Measurements from ENCODE around the gene PLK3. TPM values are rescaled to one million over a fixed set of nuclear protein-coding genes. Genes with fewer than 3 reads are reported as not detected.
"Not testable (repeated sequence)": the region's sequence is repeated elsewhere in the genome, so short reads cannot be mapped to it uniquely, and the experiment has no call there.

PLK3 gene
- total RNA-seq, 2 donors from 2014 or later, result 20.8 to 29.7 TPM

GRCh38 chr1:44831516-44831915 lies 31.3 kb downstream of the PLK3 start:
- Histone ChIP-seq H3K36me3 (replicated peaks in 1 of 2; ENCODE audit: insufficient read depth in 1 of 2, low read depth in 2 of 2) (no peaks in the 10 kb centered on the region), H3K27me3 (no peaks in the 10 kb centered on the region), H3K4me3 (no peak overlapping the region), H3K9me3 (no peaks in the 10 kb centered on the region), H3K27ac (no peak overlapping the region), H3K4me1 (no peaks in the 10 kb centered on the region)
- intact Hi-C loops (cut with DNase I), result no loop called here
- TF ChIP-seq POLR2A (IDR thresholded peaks at IDR 0.05), result no peak
- TF ChIP-seq, protein P1, sequence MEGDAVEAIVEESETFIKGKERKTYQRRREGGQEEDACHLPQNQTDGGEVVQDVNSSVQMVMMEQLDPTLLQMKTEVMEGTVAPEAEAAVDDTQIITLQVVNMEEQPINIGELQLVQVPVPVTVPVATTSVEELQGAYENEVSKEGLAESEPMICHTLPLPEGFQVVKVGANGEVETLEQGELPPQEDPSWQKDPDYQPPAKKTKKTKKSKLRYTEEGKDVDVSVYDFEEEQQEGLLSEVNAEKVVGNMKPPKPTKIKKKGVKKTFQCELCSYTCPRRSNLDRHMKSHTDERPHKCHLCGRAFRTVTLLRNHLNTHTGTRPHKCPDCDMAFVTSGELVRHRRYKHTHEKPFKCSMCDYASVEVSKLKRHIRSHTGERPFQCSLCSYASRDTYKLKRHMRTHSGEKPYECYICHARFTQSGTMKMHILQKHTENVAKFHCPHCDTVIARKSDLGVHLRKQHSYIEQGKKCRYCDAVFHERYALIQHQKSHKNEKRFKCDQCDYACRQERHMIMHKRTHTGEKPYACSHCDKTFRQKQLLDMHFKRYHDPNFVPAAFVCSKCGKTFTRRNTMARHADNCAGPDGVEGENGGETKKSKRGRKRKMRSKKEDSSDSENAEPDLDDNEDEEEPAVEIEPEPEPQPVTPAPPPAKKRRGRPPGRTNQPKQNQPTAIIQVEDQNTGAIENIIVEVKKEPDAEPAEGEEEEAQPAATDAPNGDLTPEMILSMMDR (IDR thresholded peaks at IDR 0.05), result no peak
- no peak for DNase-seq
- 39 to 43% methylated on average over 9 of the region's 9 CpGs for WGBS, 2 donors
- no peak for ATAC-seq

DNA sequence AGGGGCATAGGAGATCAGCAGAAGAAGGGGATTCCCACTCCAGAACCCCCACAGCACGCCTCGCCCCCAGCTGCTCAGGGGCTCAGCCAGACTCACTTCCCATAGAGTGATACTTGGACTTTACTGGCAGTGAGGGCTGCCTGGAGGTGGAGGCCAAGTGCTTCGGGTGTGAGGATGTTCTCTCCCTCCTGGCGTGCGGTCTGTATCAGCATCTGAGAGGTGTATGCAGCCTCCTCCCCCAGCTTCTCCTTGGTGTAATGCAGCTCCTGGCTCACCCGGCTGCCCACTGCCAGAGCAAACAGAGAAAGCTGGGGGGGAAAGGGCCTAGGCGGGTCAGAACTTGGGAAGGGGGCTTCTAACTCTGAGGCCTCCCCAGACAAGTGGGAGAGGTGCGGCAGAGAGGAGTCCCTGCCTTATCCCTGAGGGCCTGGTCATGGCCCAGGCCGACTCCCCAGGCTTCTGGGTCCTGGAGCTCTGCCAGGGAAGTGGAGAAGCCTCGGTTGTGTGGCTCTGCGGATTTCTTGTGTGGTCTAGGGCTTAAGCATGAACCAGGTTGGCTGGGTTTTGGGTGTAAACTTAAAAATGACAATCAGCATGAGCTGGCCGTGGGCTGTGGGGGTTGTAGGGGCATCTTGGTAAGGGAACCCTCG lies 32.0 kb downstream of the PLK3 start:
- no peak for DNase-seq
- Histone ChIP-seq H3K9me3 (no peaks in the 10 kb centered on the region), H3K27me3 (no peaks in the 10 kb centered on the region), H3K4me1 (no peaks in the 10 kb centered on the region), H3K4me3 (no peak overlapping the region), H3K27ac (no peak overlapping the region), H3K36me3 (replicated peaks in 1 of 2; ENCODE audit: insufficient read depth in 1 of 2, low read depth in 2 of 2) (no peaks in the 10 kb centered on the region)
- TF ChIP-seq, protein P1 (IDR thresholded peaks at IDR 0.05), result no peak
- no peak for TF ChIP-seq POLR2A (IDR thresholded peaks at IDR 0.05)
- intact Hi-C loops (cut with DNase I), result no loop called here
- ATAC-seq, result no peak
- WGBS, 2 donors, result 71% methylated on average over 5 to 13 of the region's 13 CpGs

DNA sequence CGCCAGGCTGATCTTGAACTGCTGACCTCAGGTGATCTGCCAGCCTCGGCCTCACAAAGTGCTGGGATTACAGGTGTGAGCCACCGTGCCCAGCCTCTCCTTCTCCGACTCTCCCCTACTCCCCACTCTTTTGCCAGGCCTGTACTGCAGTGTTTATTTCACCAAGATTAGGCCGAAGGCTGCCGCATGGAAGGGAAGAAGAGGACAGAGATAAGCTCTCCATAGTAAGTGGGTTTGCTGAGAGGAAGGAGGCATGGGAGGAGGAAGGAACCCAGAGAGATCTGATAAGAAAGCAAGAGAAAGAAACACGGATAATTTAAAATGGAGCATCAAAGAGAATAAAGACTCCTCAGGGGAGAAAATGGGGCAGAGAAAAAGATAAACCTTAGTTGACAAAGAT lies 34.2 kb downstream of the PLK3 start:
- 48 to 49% methylated on average over 7 of the region's 7 CpGs for WGBS, 2 donors
- intact Hi-C loops (cut with DNase I), result no loop called here
- DNase-seq, result no peak
- no peak overlapping the region for H3K27ac ChIP-seq
- H3K4me3 ChIP-seq, result no peak overlapping the region
- H3K27me3 ChIP-seq, result no peaks in the 10 kb centered on the region
- TF ChIP-seq, protein P1 (IDR thresholded peaks at IDR 0.05), result no peak
- no peak for TF ChIP-seq POLR2A (IDR thresholded peaks at IDR 0.05)
- H3K9me3 ChIP-seq, result no peaks in the 10 kb centered on the region
- no peaks in the 10 kb centered on the region for H3K36me3 ChIP-seq (replicated peaks in 1 of 2; ENCODE audit: insufficient read depth in 1 of 2, low read depth in 2 of 2)
- no peak for ATAC-seq
- no peaks in the 10 kb centered on the region for H3K4me1 ChIP-seq

DNA sequence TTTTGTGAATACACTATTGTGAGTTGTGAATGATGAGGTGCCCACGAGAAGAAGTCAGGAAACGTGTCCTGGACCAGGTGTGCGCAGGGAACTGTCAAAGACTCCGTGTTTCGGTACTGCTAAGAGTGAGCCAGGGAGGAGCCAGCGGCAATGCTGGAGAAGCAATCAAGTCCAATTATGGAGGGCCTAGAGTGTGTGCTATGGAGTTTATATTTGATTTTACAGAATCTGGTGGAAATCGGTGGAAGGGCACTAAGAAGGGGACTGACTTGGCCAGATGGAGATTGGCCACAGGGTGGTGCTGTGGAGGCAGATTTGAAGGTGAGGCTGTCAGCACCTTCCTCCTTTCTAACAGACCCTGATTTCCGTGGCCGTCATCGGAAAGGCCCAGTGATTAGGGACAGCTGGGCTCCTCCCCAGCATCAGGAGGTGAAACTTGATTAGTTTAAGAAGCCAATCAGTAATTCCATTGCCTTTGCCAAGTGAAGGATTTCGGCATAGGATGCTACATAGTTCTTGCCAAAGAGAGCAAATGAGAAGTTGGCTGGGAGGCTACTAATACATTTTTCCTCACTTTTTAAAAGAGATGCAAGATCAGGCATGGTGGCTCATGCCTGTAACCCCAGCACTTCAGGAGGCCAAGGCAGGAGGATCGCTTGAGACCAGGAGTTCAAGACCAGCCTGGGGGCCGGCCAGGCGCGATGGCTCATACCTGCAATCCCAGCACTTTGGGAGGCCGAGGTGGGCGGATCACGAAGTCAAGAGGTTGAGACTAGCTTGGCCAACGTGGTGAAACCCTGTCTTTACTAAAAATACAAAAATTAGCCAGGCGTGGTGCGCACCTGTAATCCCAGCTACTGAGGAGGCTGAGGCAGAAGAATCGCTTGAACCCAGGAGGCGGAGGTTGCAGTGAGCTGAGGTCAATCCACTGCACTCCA lies 35.8 kb downstream of the PLK3 start:
- H3K27me3 ChIP-seq, result no peaks in the 10 kb centered on the region
- peak; percentile 86 to 92 (median 87) for DNase-seq
- peak; percentile 92 for ATAC-seq
- no peaks in the 10 kb centered on the region for H3K36me3 ChIP-seq (replicated peaks in 1 of 2; ENCODE audit: insufficient read depth in 1 of 2, low read depth in 2 of 2)
- no peaks in the 10 kb centered on the region for H3K4me1 ChIP-seq
- no peaks in the 10 kb centered on the region for H3K9me3 ChIP-seq
- H3K4me3 ChIP-seq, result no peak overlapping the region
- intact Hi-C loops (cut with DNase I), result no loop called here
- no peak overlapping the region for H3K27ac ChIP-seq
- no peak for TF ChIP-seq POLR2A (IDR thresholded peaks at IDR 0.05)
- TF ChIP-seq, protein P1 (IDR thresholded peaks at IDR 0.05), result peak; percentile 69 to 84 (median 78)
- WGBS, 2 donors, result 56 to 58% methylated on average over 21 to 23 of the region's 23 CpGs

- H3K27me3 ChIP-seq; H3K36me3 ChIP-seq (replicated peaks in 1 of 2; ENCODE audit: insufficient read depth in 1 of 2, low read depth in 2 of 2); intact Hi-C loops (cut with DNase I); DNase-seq; H3K4me1 ChIP-seq; H3K9me3 ChIP-seq; H3K4me3 ChIP-seq; H3K27ac ChIP-seq; ATAC-seq: not testable (repeated sequence)
- WGBS, 2 donors, result 87 to 91% methylated on average over 11 of the region's 11 CpGs
Observed at GRCh38 chr1:44838294-44838693, 38.1 kb downstream of the PLK3 start.

Data from body of pancreas (tissue), 4 donors.